ENCODE results near the gene RNF114. TPM values are rescaled to one million over a fixed set of nuclear protein-coding genes. Genes with fewer than 3 reads are reported as not detected.
A peak's percentile ranks its signal among the peaks of the same experiment; 100 is the strongest.

The RNF114 gene
- total RNA-seq, 6 experiments from 2014 or later = 38.6 to 113 (median 44.9) TPM

GRCh38 chr20:49907405-49908257, 28.6 kb upstream of the RNF114 start:
- 90% methylated on average over 7 of the region's 19 CpGs for WGBS (ENCODE audit: insufficient coverage, low coverage, low lambda C conversion rate, missing lambda C conversion rate)
- H3K4me3 ChIP-seq = no peak overlapping the region
- TF ChIP-seq POLR2A (IDR thresholded peaks at IDR 0.05) (no peak), CTCF (IDR thresholded peaks at IDR 0.05) (no peak)
- no peaks in the 10 kb centered on the region for H3K27me3 ChIP-seq
- no peaks in the 10 kb centered on the region for H3K9me3 ChIP-seq
- H3K36me3 ChIP-seq = peaks cover 0 to 36% (median 9%) of the 10 kb centered on the region in 4 donors
- H3K27ac ChIP-seq = no peak overlapping the region
- intact Hi-C loops (cut with DNase I) = no loop called here
- ATAC-seq = no peak
- H3K4me1 ChIP-seq = peaks cover 0 to 24% (median 7%) of the 10 kb centered on the region in 4 donors
- peak in 1 of 3 donors; percentile 30 for DNase-seq

GRCh38 chr20:49908258-49908565, 28.0 kb upstream of the RNF114 start:
- WGBS (ENCODE audit: insufficient coverage, low coverage, low lambda C conversion rate, missing lambda C conversion rate) = 94% methylated on average over 3 of the region's 11 CpGs
- TF ChIP-seq POLR2A (IDR thresholded peaks at IDR 0.05) (no peak), CTCF (IDR thresholded peaks at IDR 0.05) (no peak)
- intact Hi-C loops (cut with DNase I) = no loop called here

GRCh38 chr20:49909499-49910339, 26.5 kb upstream of the RNF114 start:
- peak; percentile 52 to 79 (median 77) for DNase-seq
- peak overlapping the region; percentile 33 to 86 (median 75) for H3K27ac ChIP-seq
- H3K36me3 ChIP-seq = peaks cover 0 to 24% (median 9%) of the 10 kb centered on the region in 4 donors
- H3K4me1 ChIP-seq = peaks cover 0 to 38% (median 7%) of the 10 kb centered on the region in 4 donors
- H3K27me3 ChIP-seq = no peaks in the 10 kb centered on the region
- H3K9me3 ChIP-seq = no peaks in the 10 kb centered on the region
- H3K4me3 ChIP-seq = peak overlapping the region in 2 of 3 donors; percentile 5 to 11
- intact Hi-C loops (cut with DNase I) = no loop called here
- TF ChIP-seq CTCF (IDR thresholded peaks at IDR 0.05) (peak; percentile 35 to 57 (median 49)), POLR2A (IDR thresholded peaks at IDR 0.05) (no peak)
- ATAC-seq = peak; percentile 82 to 86 (median 84)
- WGBS (ENCODE audit: insufficient coverage, low coverage, low lambda C conversion rate, missing lambda C conversion rate) = 45% methylated on average over 4 of the region's 28 CpGs

More at GRCh38 chr20:49908258-49908565, 28.0 kb upstream of the RNF114 start:
- DNase-seq (peak in 1 of 3 donors; percentile 31), ATAC-seq (no peak)
- Histone ChIP-seq H3K27ac (no peak overlapping the region), H3K27me3 (no peaks in the 10 kb centered on the region), H3K9me3 (no peaks in the 10 kb centered on the region), H3K36me3 (peaks cover 0 to 35% (median 9%) of the 10 kb centered on the region in 4 donors), H3K4me1 (peaks cover 0 to 24% (median 7%) of the 10 kb centered on the region in 4 donors), H3K4me3 (no peak overlapping the region)

DNA sequence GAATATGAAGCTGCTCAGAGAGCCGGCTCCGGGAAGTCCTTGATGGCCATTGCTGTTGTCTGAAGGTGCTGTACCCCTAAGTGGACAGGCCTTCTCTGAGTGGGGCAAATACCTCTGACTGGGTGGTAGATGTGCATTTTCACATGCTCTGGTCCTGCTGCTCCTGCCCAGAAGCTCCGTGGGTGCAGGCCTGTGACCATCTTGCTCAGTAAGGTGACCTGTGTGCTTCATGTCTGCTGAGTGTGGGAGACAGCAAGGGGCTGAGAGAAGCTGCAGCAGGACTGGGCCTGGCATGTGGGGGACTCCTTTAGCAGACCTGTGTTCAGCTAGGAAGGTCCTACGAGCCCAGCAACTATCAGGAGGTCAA, 25.9 kb upstream of the RNF114 start:
- ATAC-seq (no peak), DNase-seq (no peak)
- TF ChIP-seq POLR2A (IDR thresholded peaks at IDR 0.05) (no peak), CTCF (IDR thresholded peaks at IDR 0.05) (no peak)
- WGBS (ENCODE audit: insufficient coverage, low coverage, low lambda C conversion rate, missing lambda C conversion rate) = 60% methylated on average over 1 of the region's 4 CpGs
- Histone ChIP-seq H3K9me3 (no peaks in the 10 kb centered on the region), H3K36me3 (peaks cover 0 to 18% (median 9%) of the 10 kb centered on the region in 4 donors), H3K27me3 (no peaks in the 10 kb centered on the region), H3K4me1 (peaks cover 0 to 40% (median 7%) of the 10 kb centered on the region in 4 donors), H3K4me3 (peak overlapping the region in 1 of 3 donors; percentile 26), H3K27ac (peak overlapping the region in 2 of 3 donors; percentile 75 to 86)
- intact Hi-C loops (cut with DNase I) = no loop called here
